HG02678 (cell line): Measurements from ENCODE around the gene SPDYE17.
"Not testable (repeated sequence)": the region's sequence is repeated elsewhere in the genome, so short reads cannot be mapped to it uniquely, and the experiment has no call there.

Experiments used
- ATAC-seq: cut with Tn5 transposase; IDR thresholded peaks from one replicate; pipeline ENCODE4 v1.9.1; 2021; ENCODE audit warnings: mild to moderate bottlenecking, moderate library complexity; ENCODE audit not compliant: unreplicated experiment

SPDYE17 gene

GRCh38 chr7:77032261-77032660, at the start of gene SPDYE17:
Gene SPDYE17 (minus strand): TSS chr7:77032361. CDS start chr7:77030570, 1,791 bp downstream.
- ATAC-seq, result not testable (repeated sequence)

- ATAC-seq, result not testable (repeated sequence)
Observed at GRCh38 chr7:77080236-77080635, 48.1 kb upstream of the SPDYE17 start.

- ATAC-seq, result not testable (repeated sequence)
Observed at GRCh38 chr7:77079624-77080023, 47.5 kb upstream of the SPDYE17 start.

- not testable (repeated sequence) for ATAC-seq
Observed at GRCh38 chr7:77079112-77079511, 47.0 kb upstream of the SPDYE17 start.

GRCh38 chr7:77077060-77077459, 44.9 kb upstream of the SPDYE17 start:
- ATAC-seq, result not testable (repeated sequence)

- ATAC-seq, result not testable (repeated sequence)
Observed at GRCh38 chr7:77074786-77075396, 42.7 kb upstream of the SPDYE17 start.

- not testable (repeated sequence) for ATAC-seq
Observed at GRCh38 chr7:77071108-77071507, 38.9 kb upstream of the SPDYE17 start.

- not testable (repeated sequence) for ATAC-seq
Observed at GRCh38 chr7:77065869-77066268, 33.7 kb upstream of the SPDYE17 start.

GRCh38 chr7:77063732-77064131, 31.6 kb upstream of the SPDYE17 start:
- ATAC-seq, result not testable (repeated sequence)

- not testable (repeated sequence) for ATAC-seq
Observed at GRCh38 chr7:77062557-77062956, 30.4 kb upstream of the SPDYE17 start, which contains the start of gene SPDYE18. Gene SPDYE18 (minus strand): TSS chr7:77062558. CDS start chr7:77060512, 2,046 bp downstream.

- not testable (repeated sequence) for ATAC-seq
Observed at GRCh38 chr7:77026349-77026748, 5.8 kb downstream of the SPDYE17 start.

GRCh38 chr7:77010074-77010680, 22.0 kb downstream of the SPDYE17 start:
- ATAC-seq, result not testable (repeated sequence)

GRCh38 chr7:77008000-77008399, 24.2 kb downstream of the SPDYE17 start:
- ATAC-seq, result not testable (repeated sequence)

- not testable (repeated sequence) for ATAC-seq
Observed at GRCh38 chr7:77006127-77007110, 25.7 kb downstream of the SPDYE17 start.

GRCh38 chr7:77005461-77006057, 26.6 kb downstream of the SPDYE17 start:
- not testable (repeated sequence) for ATAC-seq

- ATAC-seq, result not testable (repeated sequence)
Observed at GRCh38 chr7:77004151-77004550, 28.0 kb downstream of the SPDYE17 start.

- ATAC-seq, result not testable (repeated sequence)
Observed at GRCh38 chr7:77003241-77003640, 28.9 kb downstream of the SPDYE17 start.

- ATAC-seq, result not testable (repeated sequence)
Observed at GRCh38 chr7:77002678-77003233, 29.4 kb downstream of the SPDYE17 start.

- not testable (repeated sequence) for ATAC-seq
Observed at GRCh38 chr7:77002104-77002503, 30.1 kb downstream of the SPDYE17 start.

- ATAC-seq, result not testable (repeated sequence)
Observed at GRCh38 chr7:76999474-77000107, 32.6 kb downstream of the SPDYE17 start.
